ENCODE measurements around the gene SFXN5.

GRCh38 chr2:73076701-73077423 lies 5.3 kb upstream of the SFXN5 start:
- no peak for TF ChIP-seq SMAD4 (CRISPR knock-in tag; IDR thresholded peaks at IDR 0.05)
- TF ChIP-seq CTCF (IDR thresholded peaks at IDR 0.05) = no peak
- no peak for TF ChIP-seq KAT7 (CRISPR knock-in tag; IDR thresholded peaks at IDR 0.05; ENCODE audit: borderline replicate concordance)
- no peak for TF ChIP-seq E2F5 (CRISPR knock-in tag; IDR thresholded peaks at IDR 0.05)
- TF ChIP-seq HMGXB4 (CRISPR knock-in tag; IDR thresholded peaks at IDR 0.05) = no peak
- no peak for TF ChIP-seq ETV6 (CRISPR knock-in tag; IDR thresholded peaks at IDR 0.05)
- TF ChIP-seq MXD4 (CRISPR knock-in tag; IDR thresholded peaks at IDR 0.05; ENCODE audit: borderline replicate concordance) = no peak
- no peak for TF ChIP-seq ATF3 (CRISPR knock-in tag; conservative IDR thresholded peaks at IDR 0.05)
- no peak for TF ChIP-seq NR2C2 (CRISPR knock-in tag; IDR thresholded peaks at IDR 0.05)
- no peak for TF ChIP-seq FOXP1 (CRISPR knock-in tag; IDR thresholded peaks at IDR 0.05; ENCODE audit: borderline replicate concordance)
- no peak for TF ChIP-seq ESRRA (CRISPR knock-in tag; IDR thresholded peaks at IDR 0.05; ENCODE audit: borderline replicate concordance)
- TF ChIP-seq ZNF232 (CRISPR knock-in tag; IDR thresholded peaks at IDR 0.05) = no peak
